ENCODE data around the gene NCK1. TPM values are rescaled to one million over a fixed set of nuclear protein-coding genes. Genes with fewer than 3 reads are reported as not detected.

Gene NCK1
- 34.2 and 90.8 TPM in 2 replicates for total RNA-seq

GRCh38 chr3:136861890-136862616 is at the start of gene NCK1:
TSS of gene NCK1 (plus strand) at chr3:136862208. CDS start at chr3:136928002, 65,794 bp downstream.

GRCh38 chr3:136818769-136819391 is 43.1 kb upstream of the NCK1 start, which contains the start of gene SLC35G2:
TSS of gene SLC35G2 (plus strand) at chr3:136819126. CDS start at chr3:136854461, 35,335 bp downstream.

GRCh38 chr3:136957751-136958288 is 95.8 kb downstream of the NCK1 start, which contains the start of gene IL20RB:
TSS of gene IL20RB (plus strand) at chr3:136957983. CDS start at chr3:136958114, 131 bp downstream.

Other genes starting within 250 kb of the NCK1 start
- 38.3 and 48.5 TPM in 2 replicates for gene STAG1, start 109.8 kb upstream of the NCK1 start, total RNA-seq
- gene SLC35G2, start 43.1 kb upstream of the NCK1 start, total RNA-seq: 8.3 and 14.5 TPM in 2 replicates
- gene IL20RB, start 95.8 kb downstream of the NCK1 start, total RNA-seq: 1.9 and 2.0 TPM in 2 replicates